HepG2 (cell line): ENCODE results near the gene MTMR4. TPM values are rescaled to one million over a fixed set of nuclear protein-coding genes. Genes with fewer than 3 reads are reported as not detected.

ENCODE experiments used
- ETV6 ChIP-seq: sonication (generic); formaldehyde crosslinking; conservative IDR thresholded peaks from 2 replicates; pipeline ENCODE4 v1.4.0; 2020; ENCODE audit warnings: missing genetic modification reagents
- FOSL1 ChIP-seq: sonication (generic); formaldehyde crosslinking; IDR thresholded peaks from 2 replicates; pipeline ENCODE4 v1.9.0; 2021; ENCODE audit warnings: missing genetic modification reagents, borderline replicate concordance
- GPN1 ChIP-seq: sonication (generic); formaldehyde crosslinking; IDR thresholded peaks from 2 replicates; pipeline ENCODE4 v1.5.1; 2020; ENCODE audit warnings: missing genetic modification reagents, borderline replicate concordance
- HES4 ChIP-seq: sonication (generic); formaldehyde crosslinking; IDR thresholded peaks from 2 replicates; pipeline ENCODE4 v1.9.0; 2021; ENCODE audit warnings: mild to moderate bottlenecking, missing genetic modification reagents, borderline replicate concordance
- HOXA3 ChIP-seq: sonication (generic); formaldehyde crosslinking; IDR thresholded peaks from 2 replicates; pipeline ENCODE4 v1.5.0; 2020; ENCODE audit warnings: missing genetic modification reagents
- KAT8 ChIP-seq: IDR thresholded peaks from 2 replicates; pipeline ENCODE4 v1.6.1; 2016; ENCODE audit warnings: missing genetic modification reagents, missing compliant biosample characterization
- KLF16 ChIP-seq, 2 experiments: sonication (generic) in 1 of 2; formaldehyde crosslinking in 1 of 2; IDR thresholded peaks; 2 replicates each; pipeline versions ENCODE4 v1.6.1 to v1.8.0; 2016 to 2023; ENCODE audit warnings: missing genetic modification reagents in 2 of 2, missing compliant biosample characterization in 1 of 2
- MNT ChIP-seq: fragments of 450-650 bp; IDR thresholded peaks from 2 replicates; pipeline ENCODE4 v1.6.1; 2016
- NFYC ChIP-seq: IDR thresholded peaks from 2 replicates; pipeline ENCODE4 v1.6.1; 2016; ENCODE audit warnings: missing genetic modification reagents, missing compliant biosample characterization
- POGZ ChIP-seq: sonication (generic); formaldehyde crosslinking; IDR thresholded peaks from 2 replicates; pipeline ENCODE4 v1.4.0; 2020; ENCODE audit warnings: mild to moderate bottlenecking, missing genetic modification reagents
- SIN3A ChIP-seq: IDR thresholded peaks from 2 replicates; pipeline ENCODE4 v1.6.1; 2011; ENCODE audit warnings: low read depth, mild to moderate bottlenecking, control low read depth, low read length, borderline replicate concordance
- SOX6 ChIP-seq, 2 experiments: fragments of 450-650 bp in 1 of 2; sonication (generic) in 1 of 2; formaldehyde crosslinking in 1 of 2; IDR thresholded peaks; 2 replicates each; pipeline versions ENCODE4 v1.4.0 to v1.6.1; 2017 to 2020; ENCODE audit warnings: antibody characterized with exemption in 1 of 2, mild to moderate bottlenecking in 1 of 2, missing genetic modification reagents in 1 of 2
- SPEN ChIP-seq: sonication (generic); formaldehyde crosslinking; IDR thresholded peaks from 2 replicates; pipeline ENCODE4 v1.5.1; 2020; ENCODE audit warnings: low read depth, mild to moderate bottlenecking, missing genetic modification reagents
- TEAD2 ChIP-seq: sonication (generic); formaldehyde crosslinking; IDR thresholded peaks from 2 replicates; pipeline ENCODE4 v1.9.0; 2021; ENCODE audit warnings: missing genetic modification reagents
- TFDP1 ChIP-seq: IDR thresholded peaks from 2 replicates; pipeline ENCODE4 v1.6.1; 2016; ENCODE audit warnings: missing compliant biosample characterization, missing genetic modification reagents, borderline replicate concordance
- ZBTB21 ChIP-seq: sonication (generic); formaldehyde crosslinking; IDR thresholded peaks from 2 replicates; pipeline ENCODE4 v1.4.0; 2020; ENCODE audit warnings: missing genetic modification reagents
- ZNF263 ChIP-seq: sonication (generic); formaldehyde crosslinking; IDR thresholded peaks from 2 replicates; pipeline ENCODE4 v1.4.0; 2020; ENCODE audit warnings: missing genetic modification reagents
- ZNF276 ChIP-seq: sonication (generic); formaldehyde crosslinking; IDR thresholded peaks from 2 replicates; pipeline ENCODE4 v1.4.0; 2020; ENCODE audit warnings: mild to moderate bottlenecking, low read depth, missing genetic modification reagents
- ZNF333 ChIP-seq: sonication (generic); formaldehyde crosslinking; IDR thresholded peaks from 2 replicates; pipeline ENCODE4 v1.4.0; 2020; ENCODE audit warnings: mild to moderate bottlenecking, missing genetic modification reagents, borderline replicate concordance
- ZNF484 ChIP-seq: sonication (generic); formaldehyde crosslinking; IDR thresholded peaks from 2 replicates; pipeline ENCODE4 v1.5.1; 2020; ENCODE audit warnings: mild to moderate bottlenecking, low read depth, missing genetic modification reagents, borderline replicate concordance
- ZNF530 ChIP-seq: sonication (generic); formaldehyde crosslinking; IDR thresholded peaks from 2 replicates; pipeline ENCODE4 v1.5.0; 2020; ENCODE audit warnings: low read depth, mild to moderate bottlenecking, missing genetic modification reagents
- ZNF580 ChIP-seq: IDR thresholded peaks from 2 replicates; pipeline ENCODE4 v1.6.1; 2016; ENCODE audit warnings: low read depth, borderline replicate concordance
- ZNF781 ChIP-seq: sonication (generic); formaldehyde crosslinking; IDR thresholded peaks from 2 replicates; pipeline ENCODE4 v1.5.1; 2020; ENCODE audit warnings: borderline replicate concordance, mild to moderate bottlenecking, missing genetic modification reagents; ENCODE audit errors: not compliant biosample characterization
- ZZZ3 ChIP-seq: sonication (generic); formaldehyde crosslinking; IDR thresholded peaks from 2 replicates; pipeline ENCODE4 v1.4.0; 2020; ENCODE audit warnings: missing genetic modification reagents, mild to moderate bottlenecking, borderline replicate concordance
- polyA plus RNA-seq, 8 experiments: library from polyadenylated mRNA; depleted of rRNA in 3 of 8; stranded (reverse) in 7 of 8; unstranded in 1 of 8; fragments of >200 nt; fragmentation: Illumina TruSeq in 4 of 8; extraction: Trizol in 4 of 8; gene quantifications; 2 replicates each; pipeline versions ENCODE4 v1.2.1 to v1.2.3, GENCODE V29; 2011 to 2016; ENCODE audit warnings: low read depth in 4 of 8, missing spikeins in 1 of 8, mixed read lengths in 1 of 8; ENCODE audit not compliant: insufficient read depth in 1 of 8
- total RNA-seq, 5 experiments: library from RNA; depleted of rRNA; stranded (reverse); fragments of >200 nt; fragmentation: Illumina TruSeq; extraction: Trizol; gene quantifications; 2 replicates each; pipeline ENCODE4 v1.2.3, GENCODE V29; 2016; ENCODE audit warnings: low read depth in 1 of 5

The MTMR4 gene
- total and polyA plus RNA-seq, 2 of the 13 experiments (the other 11 are each of a cell fraction or from before 2014, with no cell fraction given), result 62.5 to 65.1 TPM

- TF ChIP-seq GPN1, result no peak
- TF ChIP-seq ZBTB21 (CRISPR knock-in tag), result no peak
- TF ChIP-seq TEAD2, result no peak
- 0 out of 4 replicates have a peak, but pooled peaks of 1 of the 2 experiments have one; percentile 35 for TF ChIP-seq KLF16 (CRISPR knock-in tag; IDR thresholded peaks at IDR 0.05)
- peak; percentile 62; the same call in 1 of the 2 replicates for TF ChIP-seq KAT8 (CRISPR knock-in tag)
- peak; percentile 44; the same call in 1 of the 2 replicates for TF ChIP-seq ZNF263 (CRISPR knock-in tag)
- no peak for TF ChIP-seq MNT
- 0 out of 2 replicates have a peak, but pooled peaks have one; percentile 5 for TF ChIP-seq HOXA3 (CRISPR knock-in tag)
- peak; percentile 69; the same call in 1 of the 2 replicates for TF ChIP-seq SIN3A
- TF ChIP-seq ZNF781, result peak; percentile 61
- TF ChIP-seq ZNF333 (CRISPR knock-in tag), result peak; percentile 25; the same call in 1 of the 2 replicates
- TF ChIP-seq ZZZ3 (CRISPR knock-in tag), result no peak
- 0 out of 2 replicates have a peak, but pooled peaks have one; percentile 51 for TF ChIP-seq ZNF580
- TF ChIP-seq FOSL1 (CRISPR knock-in tag), result no peak
- peak; percentile 72 for TF ChIP-seq SPEN
- TF ChIP-seq HES4 (CRISPR knock-in tag), result peak; percentile 40; the same call in 1 of the 2 replicates
- TF ChIP-seq POGZ (CRISPR knock-in tag), result peak; percentile 58; the same call in 1 of the 2 replicates
- TF ChIP-seq SOX6 (IDR thresholded peaks at IDR 0.05), result no peak
- peak; percentile 63; the same call in 1 of the 2 replicates for TF ChIP-seq SOX6 (CRISPR knock-in tag; IDR thresholded peaks at IDR 0.05)
- 0 out of 2 replicates have a peak, but pooled peaks have one; percentile 31 for TF ChIP-seq NFYC
- 0 out of 2 replicates have a peak, but pooled peaks have one; percentile 36 for TF ChIP-seq ZNF530
- TF ChIP-seq ZNF484 (CRISPR knock-in tag), result no peak
- peak; percentile 80; the same call in 1 of the 2 replicates for TF ChIP-seq ETV6
- TF ChIP-seq TFDP1 (CRISPR knock-in tag), result peak; percentile 76; the same call in 1 of the 2 replicates
- 0 out of 2 replicates have a peak, but pooled peaks have one; percentile 7 for TF ChIP-seq ZNF276 (CRISPR knock-in tag)
Measured at GRCh38 chr17:58513965-58514769, at the start of gene MTMR4 (continued).
